ENCODE results near the gene INPP5A.
"Not testable (repeated sequence)": the region's sequence is repeated elsewhere in the genome, so short reads cannot be mapped to it uniquely, and the experiment has no call there.

INPP5A gene

DNA sequence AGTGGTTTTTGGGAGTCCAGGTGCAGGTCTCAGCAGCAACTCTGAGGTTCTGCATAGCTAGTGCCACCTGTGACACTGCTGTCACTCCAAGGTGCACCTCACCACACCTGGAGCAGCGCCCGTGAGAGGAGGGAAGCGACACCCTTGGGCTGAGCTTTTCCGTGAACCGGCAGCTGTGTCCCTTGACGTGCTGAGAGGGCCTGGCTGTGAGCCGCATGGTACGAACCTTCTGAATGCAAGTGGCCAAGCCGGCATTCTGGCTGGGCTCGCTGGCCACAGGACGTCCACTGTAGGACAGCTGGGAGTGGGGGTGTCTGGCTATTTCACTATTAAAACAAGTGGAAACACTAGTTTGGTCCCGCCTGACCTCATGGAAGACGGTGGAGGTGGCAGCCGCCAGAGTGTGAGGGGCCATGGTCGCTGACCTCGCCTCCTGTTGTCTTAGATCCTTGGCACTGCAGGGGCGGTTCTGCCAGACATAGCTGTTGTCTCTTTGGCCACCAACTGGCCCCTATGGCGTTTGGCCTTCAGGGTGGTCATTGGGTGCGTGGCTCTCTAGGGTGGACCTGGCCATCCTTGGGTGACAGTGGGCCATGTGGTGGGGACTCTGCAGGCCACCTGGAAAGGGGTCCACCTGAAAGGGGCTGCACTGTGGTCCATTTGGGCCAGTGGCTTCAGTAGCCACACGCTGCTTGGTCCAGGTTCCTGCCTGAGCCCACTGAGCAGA, 12.9 kb downstream of the INPP5A start:
- no peak for DNase-seq

DNA sequence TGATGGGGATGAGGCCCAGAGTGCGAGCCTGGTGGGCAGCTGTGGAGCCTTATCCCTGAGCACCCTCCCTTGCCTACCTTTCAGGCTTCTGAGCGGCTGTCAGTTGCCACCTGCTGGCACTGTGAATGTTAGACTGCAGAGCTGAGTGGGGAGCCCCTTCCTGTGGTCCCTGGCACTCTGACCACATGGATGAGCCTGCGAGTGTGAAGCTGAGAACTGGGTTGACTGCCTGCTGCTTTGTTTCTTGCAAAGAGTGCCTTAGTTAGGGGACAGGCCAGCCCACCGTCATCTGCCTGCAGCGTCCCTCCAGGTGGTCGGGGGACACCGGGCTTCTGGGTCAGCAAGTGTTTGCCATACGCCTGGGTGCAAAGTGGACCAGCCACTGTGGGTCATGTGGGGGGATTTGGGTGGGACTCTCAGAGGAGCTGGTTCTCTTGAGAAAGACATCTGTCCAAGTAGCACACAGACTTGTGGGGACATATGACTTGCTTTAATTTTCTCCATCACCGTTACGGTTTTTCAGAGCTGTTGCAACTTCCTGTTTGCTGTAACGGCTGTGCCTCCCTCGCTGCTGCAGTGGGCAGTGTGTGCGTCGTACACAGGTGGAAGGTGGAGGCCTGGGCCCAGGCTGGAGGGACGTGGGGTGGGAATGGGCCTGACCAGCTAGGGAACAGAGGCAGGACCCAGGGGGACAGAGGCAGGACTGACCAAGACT, 13.7 kb downstream of the INPP5A start:
- peak; percentile 67 for DNase-seq

DNA sequence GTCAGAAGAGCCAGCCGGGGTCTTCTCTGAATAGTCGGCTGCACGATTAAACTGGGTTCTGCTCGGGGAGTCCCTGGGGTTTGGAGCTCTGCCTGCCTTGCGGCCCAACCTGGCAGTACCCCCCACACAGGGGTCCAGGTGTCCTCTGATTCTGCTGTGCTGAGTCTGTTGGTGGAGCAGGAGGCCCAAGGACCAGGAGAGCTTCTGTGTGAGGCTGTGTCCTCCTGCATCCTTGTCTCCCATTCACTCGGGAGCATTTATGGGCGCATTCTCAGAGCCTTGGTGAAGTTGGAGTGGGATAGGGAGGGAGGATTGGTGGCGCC, 14.2 kb downstream of the INPP5A start:
- no peak for DNase-seq

DNA sequence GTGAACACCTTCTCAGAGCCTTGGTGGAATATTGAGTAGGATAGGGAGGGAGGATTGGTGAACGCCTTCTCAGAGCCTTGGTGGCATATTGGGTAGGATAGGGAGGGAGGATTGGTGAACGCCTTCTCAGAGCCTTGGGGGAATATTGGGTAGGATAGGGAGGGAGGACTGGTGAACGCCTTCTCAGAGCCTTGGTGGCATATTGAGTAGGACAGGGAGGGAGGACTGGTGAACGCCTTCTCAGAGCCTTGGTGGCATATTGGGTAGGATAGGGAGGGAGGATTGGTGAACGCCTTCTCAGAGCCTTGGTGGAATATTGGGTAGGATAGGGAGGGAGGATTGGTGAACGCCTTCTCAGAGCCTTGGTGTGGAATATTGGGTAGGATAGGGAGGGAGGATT, 15.0 kb downstream of the INPP5A start:
- DNase-seq = not testable (repeated sequence)

DNA sequence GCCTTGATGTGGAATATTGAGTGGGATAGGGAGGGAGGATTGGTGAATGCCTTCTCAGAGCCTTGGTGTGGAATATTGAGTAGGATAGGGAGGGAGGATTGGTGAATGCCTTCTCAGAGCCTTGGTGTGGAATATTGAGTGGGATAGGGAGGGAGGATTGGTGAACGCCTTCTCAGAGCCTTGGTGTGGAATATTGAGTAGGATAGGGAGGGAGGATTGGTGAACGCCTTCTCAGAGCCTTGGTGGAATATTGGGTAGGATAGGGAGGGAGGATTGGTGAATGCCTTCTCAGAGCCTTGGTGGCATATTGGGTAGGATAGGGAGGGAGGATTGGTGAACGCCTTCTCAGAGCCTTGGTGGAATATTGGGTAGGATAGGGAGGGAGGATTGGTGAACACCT, 16.0 kb downstream of the INPP5A start:
- not testable (repeated sequence) for DNase-seq

DNA sequence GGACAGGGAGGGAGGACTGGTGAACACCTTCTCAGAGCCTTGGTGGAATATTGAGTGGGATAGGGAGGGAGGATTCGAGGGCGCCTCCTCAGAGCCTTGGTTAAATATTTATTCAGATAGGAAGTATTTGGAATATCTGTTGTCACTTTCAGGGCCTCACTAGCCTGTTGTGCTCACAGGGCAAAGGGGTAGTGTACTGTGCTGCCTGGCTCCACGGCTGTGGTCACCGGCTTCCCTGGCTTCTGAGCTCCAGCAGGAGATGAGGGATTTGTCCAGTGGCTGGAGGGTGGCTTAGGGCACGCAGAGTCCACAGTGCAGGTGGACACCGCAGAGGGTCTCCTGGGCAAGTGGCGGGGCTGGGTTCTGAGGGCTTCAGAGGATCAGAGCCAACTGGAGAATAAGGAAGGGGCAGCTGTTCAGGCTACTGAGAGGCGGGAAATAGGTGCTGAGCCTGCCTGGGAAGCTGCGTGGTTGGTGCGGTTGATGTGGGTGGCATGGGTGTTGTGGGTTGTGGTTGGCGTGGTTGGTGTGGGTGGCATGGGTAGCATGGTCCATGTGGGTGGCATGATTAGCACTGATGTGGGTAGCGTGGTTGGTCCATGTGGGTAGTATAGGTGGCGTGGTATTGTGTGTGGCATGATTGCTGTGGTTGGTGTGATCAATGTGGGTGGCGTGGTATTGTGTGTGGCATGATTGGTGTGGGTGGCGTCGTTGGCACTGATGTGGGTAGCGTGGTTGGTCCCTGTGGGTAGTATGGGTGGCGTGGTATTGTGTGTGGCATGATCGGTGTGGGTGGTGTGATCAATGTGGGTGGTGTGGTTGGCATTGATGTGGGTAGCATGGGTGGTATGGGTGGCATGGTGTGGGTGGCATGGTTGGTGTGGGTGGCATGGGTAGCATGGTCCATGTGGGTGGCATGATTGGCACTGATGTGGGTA, 16.7 kb downstream of the INPP5A start:
- no peak for DNase-seq

DNA sequence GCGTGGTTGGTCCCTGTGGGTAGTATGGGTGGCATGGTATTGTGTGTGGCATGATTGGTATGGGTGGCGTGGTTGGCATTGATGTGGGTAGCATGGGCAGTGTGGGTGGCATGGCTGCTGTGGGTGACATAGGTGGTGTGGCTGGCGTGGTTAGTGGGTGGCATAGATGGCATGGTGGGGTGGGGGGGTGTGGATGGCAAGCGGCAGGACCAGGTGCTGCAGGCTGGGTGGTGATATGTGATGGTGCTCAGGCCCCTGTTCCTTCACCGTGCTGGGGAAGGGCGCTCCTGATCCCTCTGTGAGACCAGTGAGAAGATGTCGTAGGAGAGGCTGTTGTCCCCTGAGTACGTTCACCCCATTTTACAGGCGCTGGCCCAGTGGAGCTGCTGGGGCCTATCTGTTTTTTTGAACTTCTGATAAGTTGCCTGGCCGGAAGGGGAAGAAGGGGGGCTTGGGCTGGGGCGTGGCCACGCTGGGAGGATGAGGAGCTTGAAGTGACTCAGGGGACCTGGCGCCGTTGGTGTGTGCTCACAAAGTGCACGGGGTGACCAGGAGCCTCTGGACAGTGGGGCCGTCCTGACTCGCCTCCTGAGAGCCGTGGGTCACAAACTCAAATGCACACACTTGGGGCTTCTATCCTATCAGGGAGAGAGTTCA, 17.5 kb downstream of the INPP5A start:
- no peak for DNase-seq

DNA sequence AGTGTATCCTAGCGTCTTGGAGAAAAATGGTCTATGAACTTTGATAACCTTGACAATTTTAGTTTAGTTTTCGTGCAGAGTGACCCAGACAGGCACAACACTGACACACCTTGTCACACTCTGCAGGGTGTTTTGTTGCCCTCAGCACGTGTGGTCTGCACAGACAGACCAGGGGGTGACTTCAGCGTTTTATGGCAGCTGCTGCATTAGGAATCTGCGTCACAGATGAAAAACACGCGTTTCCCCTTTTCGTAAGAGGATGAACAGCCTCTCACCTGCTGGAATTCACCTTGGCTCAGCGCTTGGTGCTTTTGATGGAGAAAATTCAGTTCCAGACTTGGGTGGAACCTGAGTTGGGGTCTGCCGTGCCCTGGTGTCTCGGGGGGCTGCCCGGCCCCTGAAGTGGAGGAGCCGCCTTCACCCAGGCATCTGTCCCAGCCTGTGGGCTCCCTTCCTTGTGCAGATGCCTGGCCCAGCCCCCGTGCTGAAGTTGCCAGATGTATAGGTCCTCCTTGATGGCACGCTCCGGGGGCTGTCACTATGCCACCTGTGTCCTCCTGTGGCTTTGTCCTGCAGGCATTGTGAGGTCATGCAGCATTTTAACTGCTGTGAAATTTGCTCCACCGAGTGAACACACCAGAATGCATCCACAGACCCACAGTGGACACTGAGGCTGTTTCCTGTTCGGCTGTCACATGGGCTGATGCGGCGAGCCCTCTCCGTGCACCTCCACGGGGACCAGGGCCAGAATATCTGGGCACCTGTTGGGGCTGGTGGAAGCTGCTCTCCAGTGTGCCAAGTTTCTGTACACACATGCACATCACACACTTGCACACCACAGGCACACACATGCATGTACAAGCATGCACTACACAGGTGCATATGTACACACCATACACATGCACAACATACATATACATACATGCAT, 18.3 kb downstream of the INPP5A start:
- no peak for DNase-seq

DNA sequence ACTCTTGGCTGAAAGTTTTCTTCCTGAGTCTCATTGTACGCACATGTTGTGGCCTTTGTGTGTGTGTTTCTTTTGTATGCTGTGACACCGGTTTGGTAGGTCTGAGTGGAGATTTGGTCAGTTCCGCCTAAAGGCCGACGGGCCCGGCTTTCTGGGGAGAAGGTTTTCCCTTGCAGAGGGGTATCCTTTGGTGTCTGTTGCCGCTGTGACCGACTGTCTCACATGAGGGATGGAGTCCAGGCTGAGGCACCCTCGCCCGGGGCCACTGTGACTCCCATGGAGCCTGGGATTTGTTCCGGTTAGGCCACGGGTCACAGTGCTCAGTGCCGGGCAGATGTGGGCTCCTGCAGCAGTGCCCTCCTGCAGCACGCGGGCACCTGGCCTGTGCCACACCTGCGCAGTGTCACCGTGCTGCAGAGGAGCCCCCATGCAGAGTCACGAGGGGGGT, 19.4 kb downstream of the INPP5A start:
- DNase-seq = no peak

DNA sequence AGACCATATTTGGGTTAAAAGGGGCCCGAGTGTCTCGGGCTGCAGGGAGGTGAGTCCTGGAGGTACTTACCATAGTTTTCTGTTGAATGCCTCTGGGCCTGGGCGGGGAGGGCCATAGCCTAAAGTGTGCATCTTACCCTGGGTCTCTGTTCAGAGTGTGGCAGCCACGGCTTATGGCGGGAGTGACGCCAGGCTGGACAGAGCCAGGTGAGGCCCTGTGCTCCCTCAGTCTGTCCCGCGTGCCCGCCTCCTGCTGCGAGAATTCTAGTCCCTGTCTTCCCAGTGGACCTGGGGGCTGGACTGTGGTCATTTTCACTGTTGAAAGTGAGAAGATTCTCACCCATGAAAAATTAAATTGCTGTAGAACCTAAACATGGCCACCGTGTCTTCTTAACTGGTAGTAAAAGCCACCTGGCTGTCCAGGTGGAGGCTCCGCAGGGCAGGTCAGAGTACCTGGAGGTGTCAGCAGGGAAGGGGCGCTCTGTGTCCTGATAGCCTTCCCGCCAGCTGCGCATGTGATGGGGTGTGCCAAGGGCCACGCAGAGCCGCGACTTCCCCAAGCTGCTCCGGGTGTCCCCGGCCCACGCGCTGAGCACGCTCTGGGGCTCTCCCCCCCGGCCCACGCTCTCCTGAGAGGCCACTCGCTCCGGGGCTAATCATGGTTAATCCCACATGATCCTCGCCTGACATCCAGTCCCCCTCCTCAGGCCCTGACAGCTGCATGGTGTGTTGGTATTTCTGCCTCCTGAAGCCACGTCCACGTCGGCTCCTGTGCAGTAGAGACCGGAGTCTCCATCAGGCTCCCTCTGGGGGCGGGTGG, 20.3 kb downstream of the INPP5A start:
- no peak for DNase-seq

DNA sequence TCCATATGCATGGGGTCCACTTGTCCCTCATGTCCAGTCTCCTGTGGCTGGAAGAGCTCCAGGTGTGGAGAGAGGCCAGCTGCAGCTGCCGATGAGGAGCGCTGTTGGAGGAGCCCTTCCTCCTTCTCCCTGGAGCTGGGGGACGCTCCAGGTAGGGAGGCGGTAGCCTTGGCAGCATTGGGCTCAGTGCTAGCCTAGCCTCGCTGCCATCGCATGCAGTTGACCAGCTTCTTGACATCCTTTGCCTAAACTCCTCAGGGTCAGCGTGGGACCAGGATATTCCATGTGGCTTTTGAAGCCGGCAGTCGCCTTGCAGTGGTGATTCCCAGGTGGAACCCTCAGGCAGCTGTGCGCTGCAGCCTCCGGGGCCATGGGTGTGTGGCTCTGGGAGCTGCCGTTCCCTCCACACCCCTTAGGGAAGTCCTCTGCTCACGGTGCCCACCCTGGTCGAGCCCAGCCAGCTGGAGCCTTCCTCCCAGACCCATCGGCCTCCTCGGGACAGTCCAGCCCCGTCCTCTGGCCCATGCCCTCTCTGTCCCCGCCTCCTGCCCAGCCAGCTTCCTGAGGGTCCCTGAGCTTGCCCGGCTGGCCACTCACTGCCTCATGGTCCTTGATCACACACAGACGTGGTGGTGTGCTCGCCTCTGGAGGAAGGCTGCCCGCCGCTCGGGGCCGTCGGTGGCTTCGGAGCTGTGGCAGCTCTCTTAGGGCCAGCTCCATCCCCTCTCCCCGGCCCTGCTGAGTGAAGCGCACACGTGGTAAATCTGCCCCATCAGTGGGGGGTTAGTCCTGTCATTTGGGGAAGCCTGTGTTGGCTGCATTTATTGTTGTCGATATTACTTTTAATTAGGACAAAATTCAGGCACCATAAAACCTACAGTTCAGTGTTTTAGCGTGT, 21.2 kb downstream of the INPP5A start:
- DNase-seq = no peak

DNA sequence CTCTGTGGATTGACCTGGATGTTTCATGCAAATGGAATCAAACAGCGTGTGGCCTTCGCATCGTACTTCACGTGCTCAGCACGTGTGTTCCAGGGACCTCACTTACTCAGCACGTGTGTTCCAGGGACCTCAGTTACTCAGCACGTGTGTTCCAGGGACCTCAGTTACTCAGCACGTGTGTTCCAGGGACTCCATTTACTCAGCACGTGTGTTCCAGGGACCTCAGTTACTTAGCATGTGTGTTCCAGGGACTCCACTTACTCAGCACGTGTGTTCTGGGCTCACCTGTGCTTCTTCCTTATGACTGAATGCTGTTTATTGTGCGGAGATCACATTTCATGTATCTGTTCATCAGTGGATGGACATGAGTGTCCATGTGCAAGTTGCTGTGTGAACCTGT, 22.0 kb downstream of the INPP5A start:
- no peak for DNase-seq

DNA sequence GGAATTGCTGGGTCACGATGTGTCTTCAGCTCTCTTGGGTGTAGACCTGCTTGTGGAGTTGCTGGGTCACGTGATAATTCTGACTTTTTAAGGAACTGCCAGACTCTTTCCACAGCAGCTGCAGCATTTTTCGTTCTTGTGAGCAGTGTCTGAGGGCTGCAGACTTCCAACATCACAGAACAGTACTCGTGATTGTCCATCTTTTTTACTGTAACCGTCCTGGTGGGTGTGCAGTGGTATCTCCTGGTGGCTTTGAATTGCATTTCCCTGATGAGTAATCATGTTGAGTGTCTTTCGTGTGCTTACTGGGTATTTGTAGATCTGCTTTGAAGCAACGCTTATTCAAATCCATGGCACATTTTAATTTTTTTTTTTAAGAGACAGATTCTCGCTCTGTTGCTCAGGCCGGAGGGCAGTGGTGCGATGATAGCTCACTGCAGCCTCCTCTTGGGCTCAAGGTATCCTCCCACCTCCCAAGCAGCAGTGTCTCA, 22.7 kb downstream of the INPP5A start:
- no peak for DNase-seq

DNA sequence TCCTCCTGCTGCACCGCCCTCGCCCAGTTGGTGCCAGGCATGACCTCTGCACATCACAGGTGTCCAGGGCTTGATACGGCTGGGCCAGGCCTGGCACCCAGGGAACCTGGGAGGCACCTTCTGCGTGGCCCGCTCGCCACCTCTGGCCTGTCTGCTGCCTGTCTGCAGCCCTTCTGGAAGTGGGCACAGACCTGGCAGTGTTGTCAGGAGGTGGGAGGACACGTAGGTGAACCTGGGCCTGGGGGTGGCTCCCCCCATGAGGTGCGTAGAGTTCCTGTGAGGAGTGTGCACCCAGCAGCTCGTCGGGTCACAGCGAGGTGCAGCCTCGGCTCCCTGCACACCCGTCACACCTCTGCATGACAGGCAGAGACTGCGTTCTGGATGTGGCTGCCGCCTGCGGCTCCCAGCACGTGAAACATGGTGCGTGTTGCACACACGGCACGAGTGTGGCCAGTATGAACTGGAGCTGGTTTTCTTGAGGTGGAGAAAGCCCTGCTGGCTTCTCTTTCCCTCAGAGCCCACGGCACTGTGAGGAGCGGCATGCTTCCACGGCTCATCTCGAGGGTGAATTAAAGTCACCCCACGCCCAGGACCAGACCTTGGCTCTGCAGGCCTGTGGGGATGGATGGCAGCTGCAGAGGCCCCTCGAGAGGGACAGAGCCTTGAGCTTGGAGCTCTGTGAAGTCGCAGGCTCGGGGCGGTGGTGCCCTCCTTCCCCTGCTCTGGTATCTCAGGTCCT, 24.8 kb downstream of the INPP5A start:
- no peak for DNase-seq

DNA sequence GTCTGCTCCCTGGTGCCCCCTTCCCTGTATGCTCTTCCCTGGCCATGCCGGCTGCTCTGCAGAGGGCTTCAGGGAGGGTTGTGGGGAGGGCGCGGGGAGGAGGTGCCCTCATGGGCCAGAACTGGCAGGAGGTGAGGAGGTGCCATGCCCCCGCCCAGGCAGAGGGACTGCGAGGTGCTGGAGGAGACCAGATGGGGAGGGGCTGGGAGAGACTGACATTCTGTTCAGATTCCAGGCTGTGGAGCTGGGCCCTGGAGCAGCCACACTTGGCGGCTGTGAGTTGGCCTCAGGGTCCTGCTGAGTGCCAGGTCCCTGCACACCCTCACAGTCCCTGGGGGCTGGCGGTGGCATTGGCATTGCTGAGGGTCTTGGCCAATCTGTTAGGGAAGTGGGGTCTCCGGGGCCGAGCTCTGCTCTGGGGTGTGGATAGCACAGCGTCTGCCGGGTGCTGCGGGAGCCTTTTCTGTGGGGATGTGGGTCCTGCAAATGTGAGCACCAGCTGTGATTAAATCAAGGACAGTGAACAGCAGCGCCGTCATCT, 25.4 kb downstream of the INPP5A start:
- DNase-seq = no peak

DNA sequence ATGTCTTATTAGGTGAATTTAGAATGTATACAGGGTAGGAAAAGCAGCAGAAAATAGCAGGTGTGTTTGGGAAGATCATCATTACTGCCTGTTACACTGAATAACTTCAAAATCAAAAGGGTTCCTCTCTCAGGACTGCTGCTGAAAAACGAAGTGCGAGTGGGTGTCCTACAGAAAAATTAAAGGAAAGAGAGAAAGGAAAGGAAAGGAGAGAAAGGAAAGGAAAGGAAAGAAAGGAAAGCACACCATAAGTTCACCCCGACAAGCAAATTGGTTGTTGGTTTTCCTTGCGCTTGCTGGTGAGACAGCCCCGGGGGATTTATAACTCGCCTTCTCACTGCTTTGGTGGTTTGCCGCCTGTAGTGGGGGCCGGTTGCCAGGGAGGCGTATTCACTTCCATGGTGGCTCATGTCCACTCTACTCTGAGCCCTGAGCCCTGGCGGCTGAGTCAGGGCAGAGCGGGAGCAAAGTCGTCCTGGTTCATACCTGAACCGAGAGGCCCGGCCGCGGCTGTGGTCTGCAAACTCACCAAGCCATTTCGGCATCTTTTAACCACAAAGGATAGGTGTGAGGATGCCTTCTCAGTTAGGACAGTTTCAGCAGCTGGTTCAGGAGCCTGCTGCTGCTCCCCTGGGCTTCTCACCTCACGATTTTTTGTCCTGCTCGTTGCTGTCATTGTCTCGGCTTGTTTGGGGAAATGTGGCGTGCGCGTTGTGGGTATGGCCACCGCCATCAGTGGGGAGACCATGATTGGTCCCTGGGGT, 26.1 kb downstream of the INPP5A start:
- no peak for DNase-seq

DNA sequence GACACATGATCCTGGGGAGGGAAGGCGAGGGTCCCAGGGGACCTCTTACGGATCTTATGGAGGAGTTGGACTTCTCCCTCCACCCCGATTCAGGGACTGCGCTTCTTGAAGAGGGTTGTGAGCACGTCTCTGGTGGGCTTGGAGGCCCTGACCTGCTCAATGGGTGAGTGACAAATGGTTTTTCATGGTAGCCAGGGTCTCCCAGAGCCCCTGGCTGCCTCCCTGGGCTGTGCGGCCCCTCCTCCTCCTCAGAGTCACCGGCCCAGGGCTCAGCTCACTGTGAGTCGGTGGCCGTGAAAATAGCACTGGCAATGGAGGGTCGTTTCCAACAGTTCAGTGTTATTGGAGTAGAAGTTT, 26.6 kb downstream of the INPP5A start:
- no peak for DNase-seq

DNA sequence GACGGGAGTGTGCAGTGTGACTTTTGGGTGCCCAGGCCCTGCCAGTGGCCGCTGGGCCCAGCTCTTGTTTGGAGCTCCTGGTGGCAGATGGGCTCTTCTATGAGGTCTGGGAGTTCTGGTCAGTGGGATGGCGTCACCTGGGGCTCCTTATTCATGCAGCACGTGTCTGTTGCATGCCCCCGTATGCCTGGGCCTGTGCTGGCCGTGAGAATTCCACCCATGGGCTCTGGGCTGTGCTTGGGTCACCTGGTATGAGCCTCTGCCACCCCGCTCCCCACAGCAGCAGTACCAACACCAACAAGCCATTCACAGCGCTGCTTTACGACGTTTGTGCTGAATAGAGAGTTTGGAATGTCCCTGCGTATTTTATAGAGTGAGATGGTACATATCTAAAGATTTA, 27.1 kb downstream of the INPP5A start:
- no peak for DNase-seq

Data from activated CD4-positive, alpha-beta T cell treated with anti-CD3 and anti-CD28 coated beads, Interleukin-2, amount 50 U/mL, for 16 hours (primary cell).